Kidney glomerular epithelial cell (primary cell): ENCODE results near the gene HOXB8.

Source experiments
- DNase-seq: peaks from one replicate; lab custom pipeline; 2025; lab: John Stamatoyannopoulos, UW

The HOXB8 gene

DNA sequence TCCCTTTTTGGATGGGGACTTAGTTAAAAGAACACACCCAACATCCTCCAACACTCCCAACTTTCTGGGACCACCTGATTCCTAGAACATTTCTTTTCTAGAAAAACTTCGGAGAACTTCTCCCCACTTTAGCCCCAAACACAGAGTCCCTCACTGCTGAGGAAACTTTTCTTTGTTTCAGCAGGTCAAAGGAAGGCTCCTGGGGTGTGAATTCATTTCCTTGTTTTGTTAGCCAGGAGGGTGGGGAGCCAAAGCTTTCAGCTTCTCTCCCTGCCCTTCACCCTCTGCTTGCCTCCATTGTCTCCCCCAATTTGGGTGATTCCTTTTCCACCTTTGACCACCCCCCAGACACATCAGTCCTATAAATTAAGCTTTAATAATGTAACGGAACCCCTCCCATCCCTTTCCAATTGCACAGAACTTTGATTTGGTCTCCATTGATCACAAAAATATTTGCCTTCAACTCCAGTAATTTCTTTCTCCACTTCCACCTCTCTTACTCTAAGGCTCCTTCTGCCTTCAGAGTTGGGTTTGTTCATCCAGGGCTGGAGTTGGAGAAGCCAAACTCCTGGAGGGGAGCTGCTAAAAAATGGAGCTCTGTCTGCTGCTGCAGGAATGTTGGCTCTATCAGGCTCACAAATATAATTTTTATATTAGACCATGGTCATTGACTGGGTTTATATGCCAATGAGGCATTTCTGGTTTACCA is 47.3 kb downstream of the HOXB8 start:
- no peak for DNase-seq

DNA sequence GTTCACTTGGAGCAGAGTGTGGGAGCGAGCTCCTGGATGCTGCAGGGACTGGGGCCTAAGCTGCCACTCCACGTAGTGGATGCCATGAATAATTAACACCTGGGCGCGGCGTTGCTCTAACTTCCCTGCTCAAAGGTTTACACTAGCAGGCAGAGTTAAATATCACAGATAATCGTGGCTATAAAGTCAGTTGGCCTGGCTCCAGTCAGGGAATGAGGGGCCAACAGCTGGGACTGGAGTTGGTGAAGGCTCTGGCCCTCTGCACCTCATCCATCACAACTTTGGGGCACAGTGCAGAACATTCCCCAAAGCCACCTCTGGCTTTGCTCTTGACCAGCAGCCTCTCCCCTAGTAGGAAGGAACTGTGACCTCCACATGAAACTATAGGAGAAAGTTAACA is 47.9 kb downstream of the HOXB8 start:
- no peak for DNase-seq

DNA sequence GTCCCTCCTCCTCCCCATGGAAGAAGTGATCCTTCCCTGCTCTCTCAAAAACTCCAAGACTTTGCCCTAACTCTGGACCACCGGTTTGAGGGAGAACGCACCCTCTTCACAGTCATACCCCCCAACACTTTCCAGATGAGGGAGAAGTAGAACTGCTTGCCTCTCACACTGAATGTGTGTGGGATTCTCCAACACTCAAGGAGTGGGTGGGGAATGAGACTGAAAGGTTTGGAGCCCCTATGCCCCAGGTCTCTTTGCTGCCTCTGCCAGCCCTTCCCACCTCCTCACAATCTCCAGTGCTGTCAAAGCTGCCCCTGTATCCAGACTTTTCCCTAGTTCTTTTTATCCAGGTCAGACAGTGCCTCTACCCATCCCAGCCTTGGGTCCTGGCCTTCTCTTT is 48.4 kb downstream of the HOXB8 start:
- no peak for DNase-seq

DNA sequence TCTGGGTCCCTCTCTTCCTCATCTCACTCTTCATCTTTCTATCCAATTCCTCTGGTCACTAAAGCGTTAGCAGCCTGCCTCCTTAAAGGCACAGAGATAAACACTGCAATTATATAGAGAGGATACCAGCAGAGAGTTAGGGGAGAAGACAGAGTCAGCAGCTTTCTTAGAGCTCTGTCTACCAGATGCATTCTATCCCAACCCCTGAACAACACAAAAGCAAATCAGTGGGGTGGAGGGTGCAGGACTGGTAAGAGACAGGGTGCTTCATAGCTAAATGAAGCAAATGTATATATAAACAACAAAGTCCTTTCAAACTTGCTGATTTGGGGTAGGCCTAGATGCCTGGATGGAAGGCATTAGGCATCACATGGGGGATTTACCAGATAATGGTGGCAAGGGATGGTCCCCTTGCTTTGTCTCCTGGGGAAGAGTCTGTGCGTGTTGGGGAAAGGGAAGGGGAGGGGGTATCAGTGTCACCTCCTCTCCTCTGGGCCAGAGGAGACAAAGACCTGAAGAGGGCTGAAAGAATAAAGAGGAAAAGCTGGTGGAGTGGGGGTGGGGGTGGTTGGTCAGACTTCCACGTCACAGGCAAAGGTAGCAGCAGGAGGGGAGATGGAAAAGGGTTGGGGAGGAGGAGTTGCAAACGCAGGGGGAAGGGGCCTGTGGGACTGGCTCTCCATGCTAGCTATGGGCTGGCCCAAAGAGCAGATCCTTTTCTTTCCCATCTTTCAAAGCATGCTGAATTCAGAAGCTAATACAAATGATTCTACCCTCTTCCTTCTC is 49.0 kb downstream of the HOXB8 start:
- DNase-seq = no peak

DNA sequence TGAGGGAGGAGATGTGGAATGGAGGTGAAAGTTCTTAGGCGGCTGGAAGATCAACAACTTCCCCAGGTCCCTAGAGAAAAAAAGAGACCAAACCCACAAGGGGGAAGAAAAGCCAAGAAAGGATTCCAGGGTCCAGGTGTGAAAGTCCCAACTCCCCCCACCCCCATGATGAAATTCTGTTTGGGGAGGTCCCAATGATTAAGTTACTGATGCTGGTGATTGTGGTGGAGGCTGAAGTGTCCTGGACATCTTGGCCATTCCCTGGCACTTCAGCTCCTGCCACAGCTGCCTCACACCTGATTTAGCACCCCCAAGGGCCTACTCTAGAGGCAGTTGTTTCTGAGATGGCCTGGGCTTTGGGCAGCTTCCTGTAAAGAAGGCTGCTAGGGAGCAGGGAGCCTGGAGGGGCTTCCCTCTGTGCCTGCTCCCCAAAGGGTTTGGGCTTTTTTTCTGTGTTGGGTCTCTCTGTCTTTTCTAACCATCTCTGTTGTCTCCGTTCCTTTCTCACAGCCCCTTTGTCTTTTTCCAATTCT is 50.0 kb downstream of the HOXB8 start:
- DNase-seq = no peak

DNA sequence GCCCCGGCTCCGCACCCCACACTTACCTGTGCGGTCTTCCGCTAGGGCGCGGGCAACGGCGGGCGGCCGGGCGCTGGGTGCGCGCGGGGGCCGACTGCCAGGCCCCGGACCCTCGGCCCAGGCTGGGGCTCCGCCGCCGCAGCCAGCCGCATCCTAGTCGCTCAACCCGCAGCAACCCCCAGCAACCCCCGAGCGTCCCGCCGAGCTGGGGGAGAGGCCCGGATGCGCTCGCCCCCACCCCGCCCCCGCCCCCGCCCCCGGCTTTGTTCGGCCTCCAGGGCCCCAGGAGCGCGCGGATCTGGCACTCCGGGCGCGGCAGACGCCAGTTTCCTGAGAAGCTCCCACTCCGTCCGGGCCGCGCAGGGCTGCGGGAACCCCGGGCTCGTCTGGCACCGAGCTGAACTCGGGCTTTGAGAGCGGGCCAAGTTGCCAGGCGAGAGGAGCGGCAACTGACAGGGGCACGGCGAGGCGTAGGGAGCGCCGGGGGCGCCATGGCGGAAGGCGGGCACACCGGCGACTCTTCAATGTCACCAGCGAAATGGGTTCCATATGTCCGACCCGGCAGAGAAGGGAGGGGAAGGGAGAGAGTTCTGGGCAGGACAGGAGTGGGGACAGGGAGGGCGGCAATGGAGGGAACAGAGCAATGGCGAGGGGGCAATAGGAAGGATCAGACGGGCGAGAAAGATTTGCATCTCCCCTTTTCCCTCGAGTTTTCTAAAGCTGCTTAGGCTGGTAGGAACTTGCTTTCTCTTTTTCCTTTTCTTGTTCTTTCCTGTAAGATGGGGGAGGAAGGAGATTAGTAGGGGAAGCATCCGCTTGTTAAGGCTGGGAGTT is 50.7 kb downstream of the HOXB8 start:
- DNase-seq = no peak

DNA sequence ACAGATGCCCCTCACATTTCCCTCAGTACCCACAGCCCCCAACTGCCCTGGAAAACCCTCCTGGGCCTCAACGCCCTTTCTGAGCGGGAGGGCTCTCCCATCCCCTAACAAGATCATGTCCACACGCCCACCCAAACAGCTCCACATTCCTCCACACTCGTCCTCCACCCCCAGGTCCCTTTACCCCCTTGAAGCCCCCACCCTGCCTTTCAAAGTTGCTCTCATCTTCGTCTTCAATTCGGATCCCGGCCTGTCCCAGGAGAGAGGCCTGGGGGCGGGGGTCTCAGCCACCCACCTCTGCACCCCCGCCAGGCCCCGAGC is 51.3 kb downstream of the HOXB8 start:
- DNase-seq = no peak

DNA sequence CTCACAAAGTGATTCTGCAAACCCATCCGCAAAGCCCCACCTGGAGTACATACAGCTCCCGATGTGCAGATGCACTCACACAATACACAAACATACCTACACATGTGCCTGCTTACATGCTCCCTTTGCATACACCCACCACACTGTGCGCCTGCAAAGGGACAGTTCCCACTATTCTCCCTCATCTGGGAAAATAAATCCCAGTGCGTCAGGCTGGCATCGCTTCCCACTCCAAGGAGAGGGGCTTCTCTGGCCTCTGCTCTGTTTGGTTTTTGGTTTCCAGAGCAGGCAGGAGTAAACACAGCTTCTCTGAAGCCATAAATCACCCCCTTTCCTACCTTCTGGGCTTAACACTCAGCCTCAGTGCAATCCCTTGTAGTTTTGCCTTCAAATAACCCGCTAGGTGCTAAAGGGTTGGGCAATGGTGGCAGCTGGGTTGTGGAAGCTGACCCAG is 51.7 kb downstream of the HOXB8 start:
- DNase-seq = no peak

DNA sequence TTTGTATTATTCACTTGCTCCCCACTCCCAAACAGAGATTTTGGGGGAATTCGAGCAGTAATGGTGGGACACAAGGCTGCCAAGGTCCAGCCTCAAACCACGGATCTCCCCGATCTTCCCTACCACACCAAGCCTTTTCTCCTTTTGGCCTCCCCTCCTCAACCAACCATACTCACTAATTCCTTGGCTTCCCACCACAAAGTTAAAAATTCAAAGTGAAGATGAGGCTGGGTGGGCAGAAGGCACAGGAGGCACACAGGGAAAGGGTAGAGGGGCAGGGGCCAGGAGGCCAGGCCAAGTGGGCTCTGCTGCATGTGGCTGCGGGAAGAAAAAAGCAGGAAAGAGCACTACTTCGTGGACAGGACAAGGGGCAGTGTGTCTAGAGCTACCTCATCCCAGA is 52.2 kb downstream of the HOXB8 start:
- no peak for DNase-seq
